ENCODE measurements around the gene SMTN.
"Not testable (repeated sequence)": the region's sequence is repeated elsewhere in the genome, so short reads cannot be mapped to it uniquely, and the experiment has no call there.

The SMTN gene

DNA sequence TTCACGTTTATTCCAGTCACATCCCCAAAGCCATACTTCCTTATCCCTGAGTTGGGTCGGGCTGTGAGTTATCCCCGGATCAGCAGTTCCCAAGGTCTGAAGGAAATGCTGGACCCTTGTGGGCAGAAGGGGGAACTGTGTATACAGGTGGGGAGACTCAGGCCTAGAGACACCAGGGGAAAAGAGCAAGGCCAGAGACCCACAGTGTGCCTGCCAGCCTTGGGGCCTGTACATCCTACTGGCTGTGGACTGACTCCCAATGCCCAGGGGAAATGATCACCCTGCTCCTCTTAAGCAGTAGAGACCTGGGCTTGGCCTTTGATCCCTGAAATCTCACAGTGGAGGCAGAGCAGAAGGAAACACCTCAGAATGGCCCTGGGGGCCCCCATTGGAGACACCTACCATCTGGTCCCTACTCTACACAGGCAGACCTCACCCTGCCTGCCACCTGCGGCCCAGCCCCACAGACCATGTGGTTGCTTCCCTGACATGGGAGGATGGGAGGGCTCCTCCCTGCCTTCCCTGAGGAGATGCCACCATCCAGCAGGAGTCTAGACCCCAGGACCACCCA is 25.0 kb downstream of the SMTN start:
- DNase-seq, result no peak

DNA sequence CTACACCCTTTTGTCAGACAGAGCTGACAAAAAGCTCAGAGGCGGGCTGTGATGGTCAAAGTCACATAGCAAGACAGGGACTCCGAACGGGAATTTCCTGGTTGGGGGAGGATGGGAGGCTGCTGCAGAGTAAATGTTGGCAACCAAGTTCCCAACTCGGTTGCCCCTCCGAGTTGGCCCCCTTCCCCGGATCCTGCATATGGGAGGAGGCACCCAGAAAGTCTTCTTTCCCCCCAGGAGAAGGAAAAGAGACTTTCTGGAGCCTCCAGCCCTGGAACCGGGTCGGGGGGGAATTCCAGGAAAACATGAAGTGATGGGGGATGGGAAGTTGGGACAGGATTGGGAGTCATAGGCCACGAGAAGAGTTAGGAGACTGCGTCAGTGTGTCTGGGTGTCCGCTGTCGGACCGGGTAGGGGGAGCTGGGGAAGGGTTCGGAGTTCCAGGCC is 25.6 kb downstream of the SMTN start:
- DNase-seq, result no peak

DNA sequence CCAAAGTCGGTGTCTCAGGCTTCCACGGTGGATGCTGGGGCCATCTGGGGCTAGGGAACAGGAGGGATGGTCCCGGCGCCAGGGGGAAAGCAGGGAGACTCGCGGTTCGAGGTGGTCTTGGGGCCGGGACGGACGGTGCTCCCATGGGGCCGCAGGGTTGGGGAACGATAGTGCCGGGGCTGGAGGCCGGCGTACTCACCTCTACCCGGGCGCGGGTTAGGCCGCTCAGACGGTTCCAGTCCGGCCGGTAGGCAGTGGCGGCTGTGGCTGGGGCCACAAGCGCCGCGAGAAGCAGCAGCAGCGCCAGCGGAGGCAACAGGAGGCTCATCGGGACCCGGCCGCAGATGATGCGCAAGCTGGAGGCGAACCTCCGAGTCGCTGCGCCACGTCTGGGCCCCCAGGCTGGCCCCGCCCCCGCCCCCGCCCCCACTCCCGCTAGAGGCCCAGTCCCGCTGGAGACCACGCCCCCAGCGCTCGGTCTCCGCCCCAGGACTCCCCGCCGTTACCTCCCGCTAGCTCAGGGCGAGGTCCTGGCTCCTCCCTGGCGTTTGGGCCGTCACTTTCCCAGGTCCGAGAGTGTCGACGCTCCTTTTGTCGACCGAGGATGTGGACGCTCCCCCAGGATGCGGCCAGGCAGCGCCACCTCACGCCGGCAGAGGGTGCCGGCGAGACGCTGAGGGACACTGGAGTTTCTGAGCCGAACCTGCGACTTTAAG is 26.2 kb downstream of the SMTN start, which contains the start of gene SELENOM:
Gene SELENOM, minus strand, starts transcription at position 391 of the 716 bp plus-strand sequence. Its CDS starts 63 bp downstream, at position 328.
- peak; percentile 86 for DNase-seq

DNA sequence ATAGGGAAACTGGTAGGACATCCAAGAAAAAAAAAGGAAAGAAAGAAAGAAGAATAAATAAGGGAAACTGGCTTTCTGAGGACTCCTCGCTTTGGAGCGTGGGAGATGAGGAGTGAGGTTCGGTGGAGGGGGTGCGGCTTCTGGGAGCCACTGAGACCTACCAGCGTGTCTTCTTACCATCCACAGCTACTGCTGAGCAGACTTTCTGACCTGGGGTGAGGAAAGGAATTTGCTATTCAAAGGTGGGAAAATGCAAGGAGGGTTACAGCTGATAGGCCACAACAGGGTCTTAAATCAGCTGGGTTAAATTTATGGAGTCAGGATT is 26.7 kb downstream of the SMTN start:
- DNase-seq, result no peak

DNA sequence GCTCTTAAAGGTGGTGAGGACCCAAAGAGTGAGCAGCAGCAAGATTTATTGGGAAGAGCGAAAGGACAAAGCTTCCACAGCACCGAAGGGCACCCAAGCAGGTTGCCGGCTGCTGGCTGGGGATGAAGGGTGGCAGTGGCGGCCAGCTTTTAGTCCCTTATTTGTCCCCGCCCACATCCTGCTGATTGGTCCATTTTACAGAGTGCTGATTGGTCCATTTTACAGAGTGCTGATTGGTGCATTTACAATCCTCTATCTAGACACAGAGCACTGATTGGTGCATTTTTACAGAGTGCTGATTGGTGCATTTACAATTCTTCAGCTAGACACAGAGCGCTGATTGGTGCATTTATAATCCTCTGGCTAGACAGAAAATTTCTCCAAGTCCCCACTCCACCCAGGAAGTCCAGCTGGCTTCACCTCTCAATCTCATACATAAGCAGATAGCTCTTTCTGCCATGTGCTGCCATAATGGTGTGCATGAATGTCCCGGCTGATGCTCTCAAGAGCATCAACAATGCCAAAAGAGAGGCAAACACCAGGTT is 31.5 kb downstream of the SMTN start:
- DNase-seq, result not testable (repeated sequence)

DNA sequence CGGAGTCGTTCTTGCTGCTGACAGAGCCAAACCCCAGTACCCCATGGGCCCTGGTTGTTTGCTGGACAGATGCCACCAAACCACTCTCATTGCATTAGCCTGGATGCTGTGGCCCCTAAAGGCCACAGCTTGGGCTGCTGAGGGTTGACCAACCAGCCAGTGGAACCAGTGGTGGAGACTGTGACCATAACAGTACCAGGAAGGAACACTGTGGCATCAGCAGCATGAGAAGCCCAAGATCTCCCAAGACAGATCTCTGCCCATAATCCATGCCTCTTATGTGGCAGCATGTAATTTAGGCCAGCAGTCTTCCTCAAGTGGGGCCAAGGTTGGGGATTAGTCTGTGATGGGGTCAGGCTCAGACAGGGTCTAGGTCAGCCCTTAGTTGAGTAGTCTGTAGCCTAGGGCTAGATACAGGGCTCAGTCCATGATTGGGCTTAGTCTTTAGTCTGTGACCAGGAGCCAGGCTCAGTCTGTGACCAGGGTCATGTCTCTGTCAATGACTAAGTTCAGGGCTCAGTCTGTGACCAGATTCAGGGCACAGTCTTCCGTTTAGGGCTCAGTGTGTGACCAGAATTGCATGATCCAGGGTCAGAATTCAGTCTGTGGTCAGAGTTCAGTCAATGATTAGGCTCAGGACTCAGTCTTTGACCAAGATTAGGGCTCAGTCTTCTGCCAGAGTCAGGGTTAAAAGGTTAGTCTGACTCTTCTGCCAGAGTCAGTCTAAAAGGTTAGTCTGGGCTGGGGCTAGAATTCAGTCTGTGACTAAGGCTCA is 37.1 kb downstream of the SMTN start:
- no peak for DNase-seq

DNA sequence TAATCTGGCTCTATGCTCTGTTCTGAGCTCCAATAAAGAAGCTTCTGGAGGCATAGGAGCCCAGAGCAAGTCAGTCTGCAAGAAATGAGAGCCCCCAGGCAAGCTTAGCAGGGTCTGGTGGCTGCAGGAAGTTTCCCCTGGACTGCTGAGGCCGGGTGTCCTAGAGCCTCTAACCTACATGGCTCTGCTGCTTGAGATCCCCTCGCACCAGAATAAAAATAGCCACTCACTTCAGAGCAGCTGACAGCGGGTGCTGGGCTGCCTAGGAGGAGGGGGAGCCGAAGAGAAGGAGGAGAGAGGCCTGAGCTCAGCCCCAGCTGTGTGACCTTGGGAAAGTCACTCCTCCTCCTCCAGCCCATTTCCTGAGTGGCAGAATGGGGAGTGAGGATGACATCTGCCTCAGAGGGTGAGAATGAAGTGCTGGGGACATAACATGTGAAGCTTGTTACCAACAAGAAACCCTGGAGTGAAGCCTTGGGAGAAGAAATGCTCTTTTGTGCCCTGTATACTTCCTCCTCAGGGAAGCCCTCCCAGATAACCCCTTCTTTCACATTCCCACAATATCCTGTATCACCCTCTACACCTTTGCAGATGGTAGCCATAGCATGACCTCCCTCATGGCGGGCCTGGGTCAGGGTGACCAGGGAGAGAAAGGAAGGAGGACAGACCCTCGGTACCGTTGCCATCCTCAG is 38.1 kb downstream of the SMTN start:
- DNase-seq, result no peak

DNA sequence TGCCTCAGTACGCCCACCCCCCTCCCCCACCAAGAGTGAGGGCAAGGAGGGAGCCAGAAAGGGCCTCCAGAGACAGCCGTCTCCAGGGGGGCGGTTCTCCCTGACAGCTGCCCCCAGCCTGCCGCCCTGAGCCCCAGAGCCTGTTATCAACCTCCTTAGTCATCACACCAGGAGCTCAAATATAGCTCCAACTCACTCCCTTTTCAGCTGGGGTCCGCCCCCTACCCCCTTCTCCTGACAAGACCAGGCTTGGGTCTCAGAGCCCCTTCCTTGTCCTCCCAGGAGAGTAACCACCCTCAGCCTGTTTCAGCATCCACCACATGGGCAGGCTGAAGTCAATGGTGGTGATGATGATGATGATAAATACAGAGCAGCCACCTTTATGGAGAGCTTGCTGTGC is 39.1 kb downstream of the SMTN start:
- DNase-seq, result no peak

DNA sequence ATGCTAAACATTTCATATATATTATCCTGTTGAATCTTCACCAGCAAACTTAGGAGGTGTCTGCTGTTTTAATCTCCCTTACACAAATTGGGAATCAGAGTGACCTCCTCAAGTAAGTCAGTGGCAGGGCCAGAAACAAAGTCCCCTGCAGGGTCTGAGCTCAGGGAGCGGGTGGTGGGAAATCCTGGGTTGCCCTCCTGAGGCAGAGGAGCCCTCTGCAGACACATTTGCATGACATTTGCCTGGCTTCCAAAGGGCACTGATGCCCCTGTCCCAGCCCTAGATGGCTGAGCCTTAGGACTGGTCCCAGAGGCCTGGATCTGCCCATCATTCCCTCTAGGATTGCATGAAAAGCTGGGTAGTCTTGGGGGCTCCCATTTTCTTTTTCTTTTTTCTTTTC is 39.5 kb downstream of the SMTN start:
- no peak for DNase-seq

DNA sequence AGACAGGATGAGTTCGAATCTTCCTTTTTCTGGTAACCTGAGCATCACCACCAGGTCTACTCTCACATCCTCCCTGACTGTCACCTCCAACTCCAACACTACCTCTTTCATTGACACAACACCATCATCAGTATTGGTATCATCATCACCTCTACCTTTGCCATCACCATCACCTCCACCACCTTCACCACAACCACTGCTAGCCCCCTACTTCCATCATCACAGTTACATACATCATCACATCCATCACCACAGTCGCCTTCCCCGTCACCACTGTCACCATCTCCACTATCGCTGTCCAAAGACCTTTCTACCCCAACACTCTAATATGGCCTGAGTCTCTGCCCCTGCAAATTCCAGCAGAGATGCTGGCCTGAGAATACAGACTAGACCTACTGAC is 40.3 kb downstream of the SMTN start:
- no peak for DNase-seq

DNA sequence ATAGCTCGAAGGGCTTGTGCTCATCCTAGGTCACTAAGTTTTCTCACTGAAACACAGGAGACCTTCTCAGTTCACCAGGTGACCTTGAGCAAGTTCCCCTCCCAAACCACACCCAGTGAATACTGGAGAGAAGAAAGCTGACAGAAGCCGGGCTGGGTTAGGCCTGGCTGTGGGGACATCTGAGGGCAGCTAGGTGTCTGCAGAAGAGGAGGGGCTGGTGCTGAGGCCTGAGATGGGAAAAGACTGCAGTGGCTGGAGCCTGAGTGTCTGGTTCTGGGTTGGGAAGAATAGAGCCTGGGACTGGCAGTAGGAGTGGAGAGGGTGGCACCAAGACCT is 41.0 kb downstream of the SMTN start:
- no peak for DNase-seq

DNA sequence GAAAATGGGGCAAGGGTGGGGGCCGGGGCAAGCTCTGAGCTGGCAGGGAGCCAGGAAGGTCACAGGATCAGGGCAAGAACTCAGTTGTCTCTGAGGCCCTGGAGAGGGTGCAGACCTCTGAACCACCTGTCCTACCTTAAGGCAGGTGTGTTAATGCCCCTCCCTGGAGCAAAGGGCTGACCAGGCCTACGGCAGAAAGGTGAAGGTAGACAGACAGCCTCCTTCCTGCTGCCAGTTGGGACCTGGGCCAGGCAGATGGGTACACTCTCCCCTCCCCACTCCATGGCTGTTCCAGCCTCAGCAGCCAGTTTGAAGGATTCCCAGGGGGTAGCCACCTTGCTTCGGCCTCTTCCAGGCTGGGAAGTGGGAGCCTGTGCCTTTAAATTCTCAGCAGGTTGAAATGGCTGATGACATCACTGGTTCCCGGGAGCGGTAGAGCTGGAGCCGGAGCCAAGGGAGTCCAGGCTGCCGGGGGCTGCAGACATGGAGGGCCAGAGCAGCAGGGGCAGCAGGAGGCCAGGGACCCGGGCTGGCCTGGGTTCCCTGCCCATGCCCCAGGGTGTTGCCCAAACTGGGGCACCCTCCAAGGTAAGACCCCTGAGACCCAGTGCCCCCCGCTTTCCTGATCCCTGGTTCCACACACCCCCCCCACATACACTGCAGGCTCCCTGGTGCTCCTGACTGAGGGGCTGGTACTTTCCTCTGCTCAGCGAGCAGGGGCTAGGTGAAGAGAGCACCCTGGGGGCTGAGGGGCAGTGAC is 41.6 kb downstream of the SMTN start, which contains the start of gene INPP5J:
Gene INPP5J, plus strand, starts transcription at position 435 of the 760 bp plus-strand sequence. Its CDS starts 49 bp downstream, at position 484.
- no peak for DNase-seq

DNA sequence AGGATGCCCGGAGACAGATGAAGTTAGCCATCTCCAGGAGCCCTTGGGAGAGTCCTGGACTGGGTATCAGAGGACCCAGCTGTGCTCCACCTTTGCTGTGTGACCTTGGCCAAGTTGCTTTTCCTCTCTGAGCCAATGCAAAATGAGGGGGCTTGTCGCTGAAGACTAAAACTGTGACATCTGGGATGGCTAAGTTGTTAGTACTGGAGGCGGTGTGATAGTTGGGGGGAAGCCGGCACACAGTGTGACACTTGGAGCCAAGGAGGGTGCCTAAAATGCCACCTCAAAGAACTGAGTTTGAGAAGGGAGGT is 42.1 kb downstream of the SMTN start:
- no peak for DNase-seq

DNA sequence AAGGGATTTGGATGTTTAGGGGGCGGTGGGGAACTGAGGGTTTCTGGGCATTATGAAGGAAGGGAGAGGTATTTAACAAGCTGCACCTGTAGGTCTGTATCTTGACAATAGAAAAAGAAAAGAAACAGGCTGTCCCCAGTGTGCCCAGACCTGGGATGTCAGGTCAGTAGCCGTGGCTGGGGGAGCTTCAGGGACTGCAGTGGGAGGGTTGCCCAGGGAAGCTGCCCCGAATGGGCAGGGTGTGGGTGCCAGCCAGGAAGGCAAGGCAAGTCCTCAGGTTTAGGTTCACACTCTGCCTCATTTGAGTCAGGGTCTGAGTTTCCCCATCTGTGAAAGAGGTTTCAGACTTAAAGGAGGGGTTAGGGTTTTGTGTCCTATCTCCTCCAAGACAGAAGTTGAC is 43.2 kb downstream of the SMTN start:
- no peak for DNase-seq

DNA sequence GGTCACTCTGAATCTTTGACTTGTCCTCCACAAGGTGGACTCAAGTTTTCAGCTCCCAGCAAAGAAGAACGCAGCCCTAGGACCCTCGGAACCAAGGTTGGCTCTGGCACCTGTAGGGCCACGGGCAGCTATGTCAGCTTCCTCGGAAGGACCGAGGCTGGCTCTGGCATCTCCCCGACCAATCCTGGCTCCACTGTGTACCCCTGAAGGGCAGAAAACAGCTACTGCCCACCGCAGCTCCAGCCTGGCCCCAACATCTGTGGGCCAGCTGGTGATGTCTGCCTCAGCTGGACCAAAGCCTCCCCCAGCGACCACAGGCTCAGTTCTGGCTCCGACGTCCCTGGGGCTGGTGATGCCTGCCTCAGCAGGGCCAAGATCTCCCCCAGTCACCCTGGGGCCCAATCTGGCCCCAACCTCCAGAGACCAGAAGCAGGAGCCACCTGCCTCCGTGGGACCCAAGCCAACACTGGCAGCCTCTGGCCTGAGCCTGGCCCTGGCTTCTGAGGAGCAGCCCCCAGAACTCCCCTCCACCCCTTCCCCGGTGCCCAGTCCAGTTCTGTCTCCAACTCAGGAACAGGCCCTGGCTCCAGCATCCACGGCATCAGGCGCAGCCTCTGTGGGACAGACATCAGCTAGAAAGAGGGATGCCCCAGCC is 43.8 kb downstream of the SMTN start:
- DNase-seq, result no peak

DNA sequence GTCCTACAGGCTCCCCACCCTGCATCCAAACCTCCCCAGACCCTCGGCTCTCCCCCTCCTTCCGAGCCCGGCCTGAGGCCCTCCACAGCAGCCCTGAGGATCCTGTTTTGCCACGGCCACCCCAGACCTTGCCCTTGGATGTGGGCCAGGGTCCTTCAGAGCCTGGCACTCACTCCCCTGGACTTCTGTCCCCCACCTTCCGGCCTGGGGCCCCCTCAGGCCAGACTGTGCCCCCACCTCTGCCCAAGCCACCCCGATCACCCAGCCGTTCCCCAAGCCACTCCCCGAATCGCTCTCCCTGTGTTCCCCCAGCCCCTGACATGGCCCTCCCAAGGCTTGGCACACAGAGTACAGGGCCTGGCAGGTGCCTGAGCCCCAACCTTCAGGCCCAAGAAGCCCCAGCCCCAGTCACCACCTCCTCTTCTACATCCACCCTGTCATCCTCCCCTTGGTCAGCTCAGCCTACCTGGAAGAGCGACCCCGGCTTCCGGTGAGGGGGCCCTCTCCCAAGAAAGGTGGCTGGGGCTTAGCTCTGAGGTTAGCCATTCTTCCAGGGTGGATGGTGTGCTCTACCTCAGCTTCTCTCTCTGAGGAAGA is 44.5 kb downstream of the SMTN start:
- DNase-seq, result no peak

DNA sequence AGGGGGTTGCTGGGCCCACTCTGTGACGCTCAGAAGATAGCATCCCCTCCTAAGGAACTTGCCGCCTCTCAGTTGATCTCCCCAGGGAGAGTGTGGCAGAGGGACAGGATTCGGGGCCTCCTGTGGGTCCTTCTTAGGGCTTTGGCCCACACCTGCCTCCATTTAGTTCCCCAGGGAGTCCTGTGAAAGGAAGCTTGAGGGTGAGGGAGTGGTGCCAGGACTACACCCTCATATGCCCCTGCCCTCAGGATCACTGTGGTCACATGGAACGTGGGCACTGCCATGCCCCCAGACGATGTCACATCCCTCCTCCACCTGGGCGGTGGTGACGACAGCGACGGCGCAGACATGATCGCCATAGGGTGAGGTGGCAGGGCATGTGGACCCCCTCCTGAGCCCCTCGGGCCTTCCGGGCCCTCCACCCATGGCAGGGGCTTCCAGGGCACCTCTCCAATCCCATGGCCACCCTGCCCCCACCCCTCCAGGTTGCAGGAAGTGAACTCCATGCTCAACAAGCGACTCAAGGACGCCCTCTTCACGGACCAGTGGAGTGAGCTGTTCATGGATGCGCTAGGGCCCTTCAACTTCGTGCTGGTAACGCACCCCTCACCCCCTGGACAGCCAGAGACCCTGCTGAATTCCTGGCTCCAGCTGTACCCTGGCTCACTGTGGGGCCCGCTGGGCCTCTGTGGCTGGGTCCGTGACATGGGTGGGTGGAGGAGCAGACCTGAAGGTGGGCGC is 45.2 kb downstream of the SMTN start:
- DNase-seq, result no peak

DNA sequence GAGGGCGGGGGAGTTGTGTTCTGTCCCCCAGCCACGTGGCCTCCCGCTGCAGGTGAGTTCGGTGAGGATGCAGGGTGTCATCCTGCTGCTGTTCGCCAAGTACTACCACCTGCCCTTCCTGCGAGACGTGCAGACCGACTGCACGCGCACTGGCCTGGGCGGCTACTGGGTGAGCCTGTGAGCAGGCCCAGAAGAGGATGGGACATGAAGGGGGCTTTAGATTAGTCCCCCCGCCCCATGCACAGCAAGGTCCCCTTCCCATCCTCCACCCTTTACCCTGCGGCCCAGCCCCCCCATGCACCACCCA is 45.7 kb downstream of the SMTN start:
- no peak for DNase-seq

DNA sequence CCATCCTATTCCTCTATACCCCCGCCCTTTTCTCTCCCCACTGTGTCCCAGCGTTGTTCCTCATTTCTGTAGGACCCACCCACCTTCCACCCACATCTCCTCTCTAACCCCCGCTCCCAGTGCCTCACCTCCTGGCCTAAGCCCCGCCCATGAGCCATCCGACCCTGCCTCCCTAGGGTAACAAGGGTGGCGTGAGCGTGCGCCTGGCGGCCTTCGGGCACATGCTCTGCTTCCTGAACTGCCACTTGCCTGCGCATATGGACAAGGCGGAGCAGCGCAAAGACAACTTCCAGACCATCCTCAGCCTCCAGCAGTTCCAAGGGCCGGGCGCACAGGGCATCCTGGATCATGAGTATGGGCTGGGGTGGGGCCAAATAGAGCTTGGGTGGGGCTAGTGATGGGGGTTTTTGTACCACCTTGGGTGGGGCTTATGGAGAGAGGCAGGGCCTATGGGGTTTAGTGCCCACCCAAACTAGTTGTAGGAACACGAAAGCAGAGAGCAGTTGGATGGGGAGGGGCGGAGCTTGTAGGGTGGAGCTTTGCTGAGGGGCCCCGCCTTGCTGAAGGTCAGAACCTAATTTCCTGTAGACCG is 46.2 kb downstream of the SMTN start:
- DNase-seq, result no peak

DNA sequence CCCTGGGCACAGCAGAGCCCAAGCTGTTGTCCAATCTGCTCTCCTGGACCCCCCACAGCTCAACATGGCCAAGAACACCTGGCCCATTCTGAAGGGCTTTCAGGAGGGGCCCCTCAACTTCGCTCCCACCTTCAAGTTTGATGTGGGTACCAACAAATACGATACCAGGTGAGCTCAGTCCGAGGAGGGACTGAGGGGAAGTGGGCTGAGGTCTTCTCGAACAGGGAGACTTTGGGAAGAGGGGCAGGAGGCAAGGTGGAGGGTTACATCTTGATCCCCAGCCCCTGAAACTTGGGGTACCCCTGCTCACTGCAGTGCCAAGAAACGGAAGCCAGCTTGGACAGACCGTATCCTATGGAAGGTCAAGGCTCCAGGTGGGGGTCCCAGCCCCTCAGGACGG is 47.0 kb downstream of the SMTN start:
- DNase-seq, result no peak

DNA sequence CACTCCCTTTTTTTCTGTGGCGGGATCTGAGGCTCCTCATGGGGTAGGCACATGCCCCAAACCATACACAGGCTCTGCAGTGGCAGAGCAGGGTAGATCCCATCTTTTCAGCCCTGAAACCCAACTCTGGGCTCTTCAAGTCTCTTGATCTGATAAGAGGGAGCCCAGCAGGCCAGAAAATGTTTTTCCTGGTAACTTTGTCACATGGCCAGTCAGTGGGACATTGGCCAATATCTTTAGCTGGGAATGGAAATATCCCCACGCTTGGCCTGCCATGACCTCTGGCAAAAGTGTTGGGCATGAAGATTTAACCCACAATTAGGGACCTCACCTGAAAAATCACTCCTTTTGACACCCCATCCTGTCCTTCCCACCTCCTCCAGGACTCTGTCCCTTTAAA is 49.8 kb downstream of the SMTN start:
- no peak for DNase-seq
